Measurements from ENCODE around the gene MTARC2.

GRCh38 chr1:220754918-220755295 lies 6.8 kb downstream of the MTARC2 start:
- no peak for TF ChIP-seq CTCF (IDR thresholded peaks at IDR 0.05)
- TF ChIP-seq POLR2A (IDR thresholded peaks at IDR 0.05), result no peak

All from esophagus squamous epithelium (tissue), 4 donors.